K562 (cell line): ENCODE results near the gene KLC3. TPM values are rescaled to one million over a fixed set of nuclear protein-coding genes. Genes with fewer than 3 reads are reported as not detected.

Experiments used
- CLOCK ChIP-seq: fragments of 250-450 bp; sonication (Bioruptor Pico); IDR thresholded peaks from 2 replicates; pipeline ENCODE4 v1.4.0; 2020; ENCODE audit warnings: mild to moderate bottlenecking, moderate library complexity, borderline replicate concordance
- ETV1 ChIP-seq: fragments of 450-650 bp; conservative IDR thresholded peaks from 2 replicates; pipeline ENCODE4 v1.6.1; 2016; ENCODE audit warnings: missing genetic modification characterization, control low read depth, low read depth, missing compliant biosample characterization
- GABPA ChIP-seq: fragments of 200-800 bp; sonication (Bioruptor generic); conservative IDR thresholded peaks from 2 replicates; pipeline ENCODE4 v1.6.1; 2016; ENCODE audit warnings: low read depth, missing genetic modification characterization, missing compliant biosample characterization
- KAT2B ChIP-seq: IDR thresholded peaks from one replicate; pipeline ENCODE4 v1.6.1; 2012; ENCODE audit warnings: low read depth, mild to moderate bottlenecking, control low read depth, inconsistent platforms, low read length, moderate library complexity
- MAFG ChIP-seq: fragments of 450-650 bp; conservative IDR thresholded peaks from 2 replicates; pipeline ENCODE4 v1.6.1; 2016; ENCODE audit warnings: missing genetic modification characterization, missing compliant biosample characterization
- NCOA2 ChIP-seq, 2 experiments: fragments of 450-650 bp; IDR thresholded peaks; 2 replicates each; pipeline ENCODE4 v1.6.1; 2018; ENCODE audit warnings: mild to moderate bottlenecking in 2 of 2, moderate library complexity in 1 of 2; ENCODE audit not compliant: partially characterized antibody in 2 of 2
- NONO ChIP-seq, 2 experiments: fragments of 200-400 bp in 1 of 2; fragments of 450-650 bp in 1 of 2; formaldehyde crosslinking in 1 of 2; IDR thresholded peaks; 2 replicates each; pipeline ENCODE4 v1.6.1; 2017; ENCODE audit warnings: low read depth in 2 of 2, mild to moderate bottlenecking in 2 of 2, moderate library complexity in 2 of 2, low read length in 1 of 2
- POLR3G ChIP-seq: IDR thresholded peaks from 2 replicates; pipeline ENCODE4 v1.6.1; 2011; ENCODE audit not compliant: insufficient read length, insufficient replicate concordance; ENCODE audit errors: extremely low read depth
- PTRF ChIP-seq: fragments of 450-650 bp; IDR thresholded peaks from 2 replicates; pipeline ENCODE4 v1.6.1; 2016; ENCODE audit warnings: mild to moderate bottlenecking, missing genetic modification characterization, missing compliant biosample characterization
- RHOXF2B ChIP-seq: fragments of 250-450 bp; sonication (Bioruptor Pico); conservative IDR thresholded peaks from 2 replicates; pipeline ENCODE4 v1.5.1; 2021
- SIN3B ChIP-seq: fragments of 450-650 bp; IDR thresholded peaks from 2 replicates; pipeline ENCODE4 v1.6.1; 2017; ENCODE audit warnings: low read depth, mild to moderate bottlenecking, moderate library complexity
- SMAD4 ChIP-seq: fragments of 250-450 bp; sonication (Bioruptor Pico); conservative IDR thresholded peaks from 2 replicates; pipeline ENCODE4 v1.8.0; 2021; ENCODE audit warnings: inconsistent platforms, mild to moderate bottlenecking, moderate library complexity
- ZBTB33 ChIP-seq: sonication (generic); formaldehyde crosslinking; IDR thresholded peaks from 2 replicates; pipeline ENCODE4 v1.8.1; 2023; ENCODE audit warnings: mild to moderate bottlenecking, missing genetic modification reagents
- ZBTB5 ChIP-seq: fragments of 450-650 bp; IDR thresholded peaks from 2 replicates; pipeline ENCODE4 v1.6.1; 2017; ENCODE audit warnings: antibody characterized with exemption
- ZEB2 ChIP-seq: fragments of 450-650 bp; IDR thresholded peaks from 2 replicates; pipeline ENCODE4 v1.6.1; 2016
- ZNF140 ChIP-seq: fragments of 250-450 bp; sonication (Bioruptor Pico); IDR thresholded peaks from 2 replicates; pipeline ENCODE4 v1.8.0; 2021; ENCODE audit warnings: moderate library complexity, mild to moderate bottlenecking, inconsistent platforms
- ZNF408 ChIP-seq: fragments of 250-450 bp; sonication (Bioruptor Pico); IDR thresholded peaks from 2 replicates; pipeline ENCODE4 v1.4.0; 2020; ENCODE audit warnings: low read depth, mild to moderate bottlenecking, moderate library complexity
- ZNF668 ChIP-seq: fragments of 250-450 bp; sonication (Bioruptor Pico); IDR thresholded peaks from 2 replicates; pipeline ENCODE4 v1.8.0; 2022; ENCODE audit warnings: mild to moderate bottlenecking, inconsistent platforms
- polyA plus RNA-seq, 8 experiments: library from polyadenylated mRNA; depleted of rRNA in 4 of 8; stranded (reverse) in 5 of 8; unstranded in 3 of 8; fragments of >200 nt; fragmentation: Nextera tagmentation in 2 of 8; fragmentation: Illumina TruSeq in 1 of 8; extraction: Ambion mirVana in 2 of 8; extraction: Trizol in 1 of 8; gene quantifications; 2 replicates each; pipeline versions ENCODE4 v1.2.1 to v1.2.3, GENCODE V29; 2011 to 2014; ENCODE audit warnings: inconsistent platforms in 1 of 8, missing spikeins in 1 of 8
- total RNA-seq, 7 experiments: library from RNA; depleted of rRNA in 6 of 7; stranded (reverse); fragments of >200 nt in 6 of 7; fragmentation: Illumina TruSeq in 2 of 7; extraction: Trizol in 2 of 7; gene quantifications; 2 replicates each; pipeline versions ENCODE4 v1.2.1 to v1.2.3, GENCODE V29; 2011 to 2021; ENCODE audit warnings: low replicate concordance in 1 of 7

The KLC3 gene
- total and polyA plus RNA-seq, 9 of the 15 experiments (the other 6 are each of a cell fraction or from before 2014, with no cell fraction given), result 0.03 to 1.2 (median 0.59) TPM; not detected in 3

- TF ChIP-seq MAFG (tag) (0 out of 2 replicates have a peak, but pooled peaks have one; percentile 28), KAT2B (no peak), ZBTB33 (peak; percentile 32; the same call in 1 of the 2 replicates), ZEB2 (no peak), POLR3G (no peak), NONO (IDR thresholded peaks at IDR 0.05; ENCODE audit: low read depth in 2 of 2, low read length in 1 of 2) (no peak), ZNF140 (CRISPR knock-in tag) (no peak), ZNF408 (CRISPR knock-in tag) (no peak), SIN3B (no peak), ETV1 (tag) (no peak), SMAD4 (CRISPR knock-in tag) (no peak), ZNF668 (no peak), GABPA (tag) (no peak), RHOXF2B (CRISPR knock-in tag) (no peak), PTRF (tag) (no peak), ZBTB5 (no peak), CLOCK (CRISPR knock-in tag) (no peak), NCOA2 (IDR thresholded peaks at IDR 0.05; ENCODE audit: partially characterized antibody in 2 of 2) (no peak)
Measured at GRCh38 chr19:45356760-45357444, 16.4 kb downstream of the KLC3 start (continued).
